HepG2 (cell line): ENCODE results near the gene OR2C1. TPM values are rescaled to one million over a fixed set of nuclear protein-coding genes. Genes with fewer than 3 reads are reported as not detected.

Source experiments
- EHMT2 ChIP-seq: fragments of 200-600 bp; sonication (generic); IDR thresholded peaks from 2 replicates; pipeline ENCODE4 v1.7.0; 2017; ENCODE audit warnings: antibody characterized with exemption, low read depth, low read length, borderline replicate concordance
- JARID2 ChIP-seq: sonication (generic); formaldehyde crosslinking; IDR thresholded peaks from 2 replicates; pipeline ENCODE4 v1.8.1; 2023; ENCODE audit warnings: missing genetic modification reagents, inconsistent platforms; ENCODE audit not compliant: insufficient replicate concordance
- NFKBIZ ChIP-seq: IDR thresholded peaks from 2 replicates; pipeline ENCODE4 v1.6.1; 2018; ENCODE audit warnings: missing genetic modification reagents, missing compliant biosample characterization
- PTBP1 ChIP-seq: fragments of 200-400 bp; formaldehyde crosslinking; IDR thresholded peaks from 2 replicates; pipeline ENCODE4 v1.6.1; 2018; ENCODE audit warnings: low read length, low read depth; ENCODE audit not compliant: poor library complexity, severe bottlenecking
- SRY ChIP-seq: sonication (generic); formaldehyde crosslinking; IDR thresholded peaks from 2 replicates; pipeline ENCODE4 v1.8.0; 2022; ENCODE audit warnings: mild to moderate bottlenecking, missing genetic modification reagents
- ZMYM4 ChIP-seq: sonication (generic); formaldehyde crosslinking; IDR thresholded peaks from 2 replicates; pipeline ENCODE4 v1.8.1; 2023; ENCODE audit warnings: mild to moderate bottlenecking, missing genetic modification reagents
- ZNF543 ChIP-seq: sonication (generic); formaldehyde crosslinking; IDR thresholded peaks from 2 replicates; pipeline ENCODE4 v1.4.0; 2020; ENCODE audit warnings: mild to moderate bottlenecking, missing genetic modification reagents
- polyA plus RNA-seq, 8 experiments: library from polyadenylated mRNA; depleted of rRNA in 3 of 8; stranded (reverse) in 7 of 8; unstranded in 1 of 8; fragments of >200 nt; fragmentation: Illumina TruSeq in 4 of 8; extraction: Trizol in 4 of 8; gene quantifications; 2 replicates each; pipeline versions ENCODE4 v1.2.1 to v1.2.3, GENCODE V29; 2011 to 2016; ENCODE audit warnings: low read depth in 4 of 8, missing spikeins in 1 of 8, mixed read lengths in 1 of 8; ENCODE audit not compliant: insufficient read depth in 1 of 8
- total RNA-seq, 5 experiments: library from RNA; depleted of rRNA; stranded (reverse); fragments of >200 nt; fragmentation: Illumina TruSeq; extraction: Trizol; gene quantifications; 2 replicates each; pipeline ENCODE4 v1.2.3, GENCODE V29; 2016; ENCODE audit warnings: low read depth in 1 of 5
- TF ChIP-seq, protein P1 (sequence below): sonication (generic); formaldehyde crosslinking; IDR thresholded peaks from 2 replicates; pipeline ENCODE4 v1.4.0; 2020; ENCODE audit warnings: missing genetic modification reagents
- TF ChIP-seq, protein P2 (sequence below): sonication (generic); formaldehyde crosslinking; IDR thresholded peaks from 2 replicates; pipeline ENCODE4 v1.8.1; 2023; ENCODE audit warnings: mild to moderate bottlenecking, inconsistent platforms, moderate library complexity, missing genetic modification reagents, borderline replicate concordance
- TF ChIP-seq, protein P3 (sequence below): sonication (generic); formaldehyde crosslinking; conservative IDR thresholded peaks from 2 replicates; pipeline ENCODE4 v1.4.0; 2020; ENCODE audit warnings: missing genetic modification reagents
- TF ChIP-seq, protein P4 (sequence below): sonication (generic); formaldehyde crosslinking; IDR thresholded peaks from 2 replicates; pipeline ENCODE4 v1.4.0; 2020; ENCODE audit warnings: missing genetic modification reagents, borderline replicate concordance
- TF ChIP-seq, protein P5 (sequence below): IDR thresholded peaks from 2 replicates; pipeline ENCODE4 v1.6.1; 2016; ENCODE audit warnings: mild to moderate bottlenecking

OR2C1 gene
- total and polyA plus RNA-seq, 2 of the 13 experiments (the other 11 are each of a cell fraction or from before 2014, with no cell fraction given): not detected

DNA sequence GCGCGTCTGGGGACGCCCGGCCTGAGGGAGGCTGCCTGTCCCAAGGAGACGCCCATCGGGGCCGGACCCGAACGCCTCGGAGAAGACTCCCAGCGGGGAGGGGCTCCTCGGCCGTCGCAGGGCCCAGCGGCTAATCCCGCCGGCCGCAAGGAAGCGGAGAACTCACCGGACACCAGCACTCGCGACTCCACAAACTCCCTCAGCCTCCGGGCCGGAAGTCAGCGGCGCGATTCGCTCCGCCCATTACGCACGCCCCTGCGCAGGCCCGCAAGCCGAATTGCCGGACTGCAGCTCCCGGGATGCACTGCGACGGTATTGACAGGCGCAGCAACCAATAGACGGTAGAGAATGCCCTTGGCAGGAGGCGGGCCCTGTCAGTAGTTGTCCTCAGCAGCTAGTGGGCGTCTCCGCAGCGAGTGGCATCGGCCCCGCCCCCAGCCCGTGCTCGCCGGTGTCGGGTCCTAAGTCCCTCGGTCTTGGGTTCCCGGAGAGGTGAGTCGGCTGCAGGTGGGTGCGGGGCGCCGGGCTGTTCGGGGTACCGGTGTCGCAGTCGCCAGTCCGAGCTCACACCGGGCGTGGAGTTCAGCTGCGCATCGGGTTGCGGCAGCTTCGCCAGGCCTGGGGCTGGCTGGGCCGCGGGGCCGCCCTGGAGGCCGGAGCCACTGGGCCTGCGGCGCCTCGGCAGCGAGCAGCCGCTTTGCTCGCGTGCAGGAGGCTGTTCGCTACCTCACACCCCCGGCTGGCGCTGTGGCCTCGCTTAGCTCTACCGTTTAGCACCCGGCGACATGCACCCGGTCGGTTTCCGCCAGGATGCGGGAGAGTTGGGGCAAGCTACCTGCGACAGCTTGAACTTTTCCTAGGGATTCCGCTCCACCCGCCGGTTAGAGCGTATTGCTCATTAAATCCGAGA lies 45.3 kb downstream of the OR2C1 start, which contains the start of the genes ZNF174 and ZSCAN32 (continued):
- TF ChIP-seq, protein P1, sequence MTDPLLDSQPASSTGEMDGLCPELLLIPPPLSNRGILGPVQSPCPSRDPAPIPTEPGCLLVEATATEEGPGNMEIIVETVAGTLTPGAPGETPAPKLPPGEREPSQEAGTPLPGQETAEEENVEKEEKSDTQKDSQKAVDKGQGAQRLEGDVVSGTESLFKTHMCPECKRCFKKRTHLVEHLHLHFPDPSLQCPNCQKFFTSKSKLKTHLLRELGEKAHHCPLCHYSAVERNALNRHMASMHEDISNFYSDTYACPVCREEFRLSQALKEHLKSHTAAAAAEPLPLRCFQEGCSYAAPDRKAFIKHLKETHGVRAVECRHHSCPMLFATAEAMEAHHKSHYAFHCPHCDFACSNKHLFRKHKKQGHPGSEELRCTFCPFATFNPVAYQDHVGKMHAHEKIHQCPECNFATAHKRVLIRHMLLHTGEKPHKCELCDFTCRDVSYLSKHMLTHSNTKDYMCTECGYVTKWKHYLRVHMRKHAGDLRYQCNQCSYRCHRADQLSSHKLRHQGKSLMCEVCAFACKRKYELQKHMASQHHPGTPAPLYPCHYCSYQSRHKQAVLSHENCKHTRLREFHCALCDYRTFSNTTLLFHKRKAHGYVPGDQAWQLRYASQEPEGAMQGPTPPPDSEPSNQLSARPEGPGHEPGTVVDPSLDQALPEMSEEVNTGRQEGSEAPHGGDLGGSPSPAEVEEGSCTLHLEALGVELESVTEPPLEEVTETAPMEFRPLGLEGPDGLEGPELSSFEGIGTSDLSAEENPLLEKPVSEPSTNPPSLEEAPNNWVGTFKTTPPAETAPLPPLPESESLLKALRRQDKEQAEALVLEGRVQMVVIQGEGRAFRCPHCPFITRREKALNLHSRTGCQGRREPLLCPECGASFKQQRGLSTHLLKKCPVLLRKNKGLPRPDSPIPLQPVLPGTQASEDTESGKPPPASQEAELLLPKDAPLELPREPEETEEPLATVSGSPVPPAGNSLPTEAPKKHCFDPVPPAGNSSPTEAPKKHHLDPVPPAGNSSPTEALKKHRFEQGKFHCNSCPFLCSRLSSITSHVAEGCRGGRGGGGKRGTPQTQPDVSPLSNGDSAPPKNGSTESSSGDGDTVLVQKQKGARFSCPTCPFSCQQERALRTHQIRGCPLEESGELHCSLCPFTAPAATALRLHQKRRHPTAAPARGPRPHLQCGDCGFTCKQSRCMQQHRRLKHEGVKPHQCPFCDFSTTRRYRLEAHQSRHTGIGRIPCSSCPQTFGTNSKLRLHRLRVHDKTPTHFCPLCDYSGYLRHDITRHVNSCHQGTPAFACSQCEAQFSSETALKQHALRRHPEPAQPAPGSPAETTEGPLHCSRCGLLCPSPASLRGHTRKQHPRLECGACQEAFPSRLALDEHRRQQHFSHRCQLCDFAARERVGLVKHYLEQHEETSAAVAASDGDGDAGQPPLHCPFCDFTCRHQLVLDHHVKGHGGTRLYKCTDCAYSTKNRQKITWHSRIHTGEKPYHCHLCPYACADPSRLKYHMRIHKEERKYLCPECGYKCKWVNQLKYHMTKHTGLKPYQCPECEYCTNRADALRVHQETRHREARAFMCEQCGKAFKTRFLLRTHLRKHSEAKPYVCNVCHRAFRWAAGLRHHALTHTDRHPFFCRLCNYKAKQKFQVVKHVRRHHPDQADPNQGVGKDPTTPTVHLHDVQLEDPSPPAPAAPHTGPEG (CRISPR knock-in tag): no peak
- TF ChIP-seq, protein P2, sequence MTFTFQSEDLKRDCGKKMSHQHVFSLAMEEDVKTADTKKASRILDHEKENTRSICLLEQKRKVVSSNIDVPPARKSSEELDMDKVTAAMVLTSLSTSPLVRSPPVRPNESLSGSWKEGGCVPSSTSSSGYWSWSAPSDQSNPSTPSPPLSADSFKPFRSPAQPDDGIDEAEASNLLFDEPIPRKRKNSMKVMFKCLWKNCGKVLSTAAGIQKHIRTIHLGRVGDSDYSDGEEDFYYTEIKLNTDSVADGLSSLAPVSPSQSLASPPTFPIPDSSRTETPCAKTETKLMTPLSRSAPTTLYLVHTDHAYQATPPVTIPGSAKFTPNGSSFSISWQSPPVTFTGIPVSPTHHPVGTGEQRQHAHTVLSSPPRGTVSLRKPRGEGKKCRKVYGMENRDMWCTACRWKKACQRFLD (CRISPR knock-in tag): peak; percentile 79; the same call in 1 of the 2 replicates
- TF ChIP-seq PTBP1: no peak
- no peak for TF ChIP-seq ZNF543
- TF ChIP-seq, protein P3, sequence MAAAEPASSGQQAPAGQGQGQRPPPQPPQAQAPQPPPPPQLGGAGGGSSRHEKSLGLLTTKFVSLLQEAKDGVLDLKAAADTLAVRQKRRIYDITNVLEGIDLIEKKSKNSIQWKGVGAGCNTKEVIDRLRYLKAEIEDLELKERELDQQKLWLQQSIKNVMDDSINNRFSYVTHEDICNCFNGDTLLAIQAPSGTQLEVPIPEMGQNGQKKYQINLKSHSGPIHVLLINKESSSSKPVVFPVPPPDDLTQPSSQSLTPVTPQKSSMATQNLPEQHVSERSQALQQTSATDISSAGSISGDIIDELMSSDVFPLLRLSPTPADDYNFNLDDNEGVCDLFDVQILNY (CRISPR knock-in tag): no peak
- TF ChIP-seq EHMT2: no peak
- TF ChIP-seq, protein P4, sequence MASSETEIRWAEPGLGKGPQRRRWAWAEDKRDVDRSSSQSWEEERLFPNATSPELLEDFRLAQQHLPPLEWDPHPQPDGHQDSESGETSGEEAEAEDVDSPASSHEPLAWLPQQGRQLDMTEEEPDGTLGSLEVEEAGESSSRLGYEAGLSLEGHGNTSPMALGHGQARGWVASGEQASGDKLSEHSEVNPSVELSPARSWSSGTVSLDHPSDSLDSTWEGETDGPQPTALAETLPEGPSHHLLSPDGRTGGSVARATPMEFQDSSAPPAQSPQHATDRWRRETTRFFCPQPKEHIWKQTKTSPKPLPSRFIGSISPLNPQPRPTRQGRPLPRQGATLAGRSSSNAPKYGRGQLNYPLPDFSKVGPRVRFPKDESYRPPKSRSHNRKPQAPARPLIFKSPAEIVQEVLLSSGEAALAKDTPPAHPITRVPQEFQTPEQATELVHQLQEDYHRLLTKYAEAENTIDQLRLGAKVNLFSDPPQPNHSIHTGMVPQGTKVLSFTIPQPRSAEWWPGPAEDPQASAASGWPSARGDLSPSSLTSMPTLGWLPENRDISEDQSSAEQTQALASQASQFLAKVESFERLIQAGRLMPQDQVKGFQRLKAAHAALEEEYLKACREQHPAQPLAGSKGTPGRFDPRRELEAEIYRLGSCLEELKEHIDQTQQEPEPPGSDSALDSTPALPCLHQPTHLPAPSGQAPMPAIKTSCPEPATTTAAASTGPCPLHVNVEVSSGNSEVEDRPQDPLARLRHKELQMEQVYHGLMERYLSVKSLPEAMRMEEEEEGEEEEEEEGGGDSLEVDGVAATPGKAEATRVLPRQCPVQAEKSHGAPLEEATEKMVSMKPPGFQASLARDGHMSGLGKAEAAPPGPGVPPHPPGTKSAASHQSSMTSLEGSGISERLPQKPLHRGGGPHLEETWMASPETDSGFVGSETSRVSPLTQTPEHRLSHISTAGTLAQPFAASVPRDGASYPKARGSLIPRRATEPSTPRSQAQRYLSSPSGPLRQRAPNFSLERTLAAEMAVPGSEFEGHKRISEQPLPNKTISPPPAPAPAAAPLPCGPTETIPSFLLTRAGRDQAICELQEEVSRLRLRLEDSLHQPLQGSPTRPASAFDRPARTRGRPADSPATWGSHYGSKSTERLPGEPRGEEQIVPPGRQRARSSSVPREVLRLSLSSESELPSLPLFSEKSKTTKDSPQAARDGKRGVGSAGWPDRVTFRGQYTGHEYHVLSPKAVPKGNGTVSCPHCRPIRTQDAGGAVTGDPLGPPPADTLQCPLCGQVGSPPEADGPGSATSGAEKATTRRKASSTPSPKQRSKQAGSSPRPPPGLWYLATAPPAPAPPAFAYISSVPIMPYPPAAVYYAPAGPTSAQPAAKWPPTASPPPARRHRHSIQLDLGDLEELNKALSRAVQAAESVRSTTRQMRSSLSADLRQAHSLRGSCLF (CRISPR knock-in tag): no peak
- no peak for TF ChIP-seq NFKBIZ (CRISPR knock-in tag)
- peak; percentile 77 for TF ChIP-seq ZMYM4 (CRISPR knock-in tag)
- TF ChIP-seq, protein P5, sequence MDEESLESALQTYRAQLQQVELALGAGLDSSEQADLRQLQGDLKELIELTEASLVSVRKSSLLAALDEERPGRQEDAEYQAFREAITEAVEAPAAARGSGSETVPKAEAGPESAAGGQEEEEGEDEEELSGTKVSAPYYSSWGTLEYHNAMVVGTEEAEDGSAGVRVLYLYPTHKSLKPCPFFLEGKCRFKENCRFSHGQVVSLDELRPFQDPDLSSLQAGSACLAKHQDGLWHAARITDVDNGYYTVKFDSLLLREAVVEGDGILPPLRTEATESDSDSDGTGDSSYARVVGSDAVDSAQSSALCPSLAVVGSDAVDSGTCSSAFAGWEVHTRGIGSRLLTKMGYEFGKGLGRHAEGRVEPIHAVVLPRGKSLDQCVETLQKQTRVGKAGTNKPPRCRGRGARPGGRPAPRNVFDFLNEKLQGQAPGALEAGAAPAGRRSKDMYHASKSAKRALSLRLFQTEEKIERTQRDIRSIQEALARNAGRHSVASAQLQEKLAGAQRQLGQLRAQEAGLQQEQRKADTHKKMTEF (CRISPR knock-in tag): peak; percentile 95; the same call in 1 of the 2 replicates
- 0 out of 2 replicates have a peak, but pooled peaks have one; percentile 40 for TF ChIP-seq SRY
- TF ChIP-seq JARID2 (CRISPR knock-in tag): no peak
